Heart left ventricle (tissue), 13 donors: ENCODE data around the gene IQUB.

Experiments
- CTCF ChIP-seq, 12 donors: fragments of 200-600 bp; sonication (generic) in 4 of 12; IDR thresholded peaks; one replicate each; pipeline versions ENCODE4 v1.5.0 to v1.8.0; 2018 to 2022; ENCODE audit warnings: antibody characterized with exemption in 12 of 12, mild to moderate bottlenecking in 5 of 12
- POLR2A ChIP-seq, 2 donors: fragments of 450-650 bp; IDR thresholded peaks; one replicate each; pipeline ENCODE4 v1.6.1; 2017; ENCODE audit warnings: antibody characterized with exemption in 2 of 2, mild to moderate bottlenecking in 2 of 2, moderate library complexity in 2 of 2
- donor health status: ischemic (EF 13 %, LVEDD 7.1; RV severe dilation, severe dysfunction).
- donor health status: DM: no; HTN: yes; CAD: no.
- donor health status: DM: no; HTN: no; CAD: no.
- donor health status: ischemic (EF 25% LVEDD 6.9; RV normal size, moderate dysfunction).
- donor health status: ischemic (EF 25% LVEDD 5.7; RV mildly dilated, moderate dysfunction).
- donor health status: ischemic (EF 35%, LVEDD 5.7; RV mildly dilated, moderate dysfunction).
- donor health status: nonischemic (EF 11% LVEDD 7.7; RV severe dilation, severe dysfunction).
- donor health status: DM: yes; HTN: yes; CAD: no.
- donor health status: PGD.
- donor health status: ischemic (EF 29% LVEDD 5.4; RV normal size, mild dysfunction).
- donor health status: nonischemic (EF 23%, LVEDD 6.1; RV moderate dilation, normal function).

- TF ChIP-seq CTCF (IDR thresholded peaks at IDR 0.05) (no peak), POLR2A (IDR thresholded peaks at IDR 0.05) (no peak)
Measured at GRCh38 chr7:123439191-123439590, 95.2 kb downstream of the IQUB start.
